Endothelial cell (in vitro differentiated cells): ENCODE data around the gene RBBP8. TPM values are rescaled to one million over a fixed set of nuclear protein-coding genes. Genes with fewer than 3 reads are reported as not detected.
A peak's percentile ranks its signal among the peaks of the same experiment; 100 is the strongest.

Experiments
- DNase-seq: peaks from one replicate; pipeline ENCODE4 v3.0.0; 2021; ENCODE audit warnings: low spot score
- H3K27ac Mint-ChIP-seq: one replicate; pipeline ENCODE4 v1.8.0; 2021; ENCODE audit warnings: mixed read lengths, inconsistent platforms; ENCODE audit not compliant: unreplicated experiment
- H3K27me3 Mint-ChIP-seq: one replicate; pipeline ENCODE4 v1.8.0; 2021; ENCODE audit warnings: mild to moderate bottlenecking, moderate library complexity, mixed read lengths, inconsistent platforms; ENCODE audit not compliant: unreplicated experiment
- H3K36me3 Mint-ChIP-seq: one replicate; pipeline ENCODE4 v1.8.0; 2021; ENCODE audit warnings: mild to moderate bottlenecking, low read depth, mixed read lengths, inconsistent platforms; ENCODE audit not compliant: unreplicated experiment
- H3K4me1 Mint-ChIP-seq: one replicate; pipeline ENCODE4 v1.8.0; 2021; ENCODE audit warnings: mild to moderate bottlenecking, mixed read lengths, inconsistent platforms; ENCODE audit not compliant: unreplicated experiment
- H3K4me3 Mint-ChIP-seq: one replicate; pipeline ENCODE4 v1.8.0; 2021; ENCODE audit warnings: mild to moderate bottlenecking, mixed read lengths, inconsistent platforms; ENCODE audit not compliant: unreplicated experiment
- H3K9me3 Mint-ChIP-seq: one replicate; pipeline ENCODE4 v1.8.0; 2021; ENCODE audit warnings: mixed read lengths, inconsistent platforms; ENCODE audit not compliant: unreplicated experiment
- total RNA-seq: library from RNA; stranded (reverse); fragmentation: NEBNext Ultra II Directional; extraction: Animal tissue kit (Norgen Biotek cat#: 25700); gene quantifications from one replicate; pipeline ENCODE4 v1.2.1, GENCODE V29; 2021; ENCODE audit not compliant: unreplicated experiment
- TF ChIP-seq, protein P1 (sequence below): fragments of 200-600 bp; sonication (generic); IDR thresholded peaks from one replicate; pipeline ENCODE4 v1.5.0; 2021; ENCODE audit warnings: antibody characterized with exemption; ENCODE audit not compliant: unreplicated experiment

The RBBP8 gene
- total RNA-seq, 1 donor from 2014 or later = 27.0 TPM

DNA sequence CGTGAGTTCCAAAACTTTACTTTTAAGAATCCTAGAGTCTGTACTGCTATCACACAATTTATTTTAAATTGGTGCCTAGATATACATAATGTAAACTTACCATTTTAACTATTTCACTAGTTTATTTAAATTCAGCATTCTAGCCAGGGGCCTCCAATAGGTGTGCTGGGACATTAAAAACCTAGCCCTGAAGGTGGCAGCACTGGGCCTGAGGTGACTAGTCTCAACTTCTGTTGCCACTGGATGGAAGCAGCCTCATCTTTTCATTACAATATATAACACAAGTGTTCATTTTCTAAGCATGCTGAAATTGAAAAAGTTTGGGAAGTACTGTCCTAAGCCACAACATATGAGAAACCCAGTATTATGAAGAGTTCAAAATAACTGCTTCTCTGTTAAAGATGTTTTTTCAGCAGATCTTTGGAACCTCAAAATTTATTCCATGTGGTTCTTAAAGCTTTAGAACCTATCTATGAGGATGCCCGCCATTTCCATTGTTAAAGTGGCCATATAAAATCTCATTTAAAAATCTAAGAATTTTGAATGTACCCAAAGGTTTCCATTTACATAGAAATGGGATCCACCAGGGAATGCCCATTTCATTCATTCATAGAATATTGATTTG, 2.9 kb upstream of the RBBP8 start:
- peaks cover 4% of the 10 kb centered on the region for H3K36me3 Mint-ChIP-seq
- peaks cover 3% of the 10 kb centered on the region for H3K27me3 Mint-ChIP-seq
- H3K4me3 Mint-ChIP-seq = no peak overlapping the region
- H3K9me3 Mint-ChIP-seq = no peaks in the 10 kb centered on the region
- DNase-seq = peak; percentile 82
- H3K4me1 Mint-ChIP-seq = peaks cover 18% of the 10 kb centered on the region
- TF ChIP-seq, protein P1, sequence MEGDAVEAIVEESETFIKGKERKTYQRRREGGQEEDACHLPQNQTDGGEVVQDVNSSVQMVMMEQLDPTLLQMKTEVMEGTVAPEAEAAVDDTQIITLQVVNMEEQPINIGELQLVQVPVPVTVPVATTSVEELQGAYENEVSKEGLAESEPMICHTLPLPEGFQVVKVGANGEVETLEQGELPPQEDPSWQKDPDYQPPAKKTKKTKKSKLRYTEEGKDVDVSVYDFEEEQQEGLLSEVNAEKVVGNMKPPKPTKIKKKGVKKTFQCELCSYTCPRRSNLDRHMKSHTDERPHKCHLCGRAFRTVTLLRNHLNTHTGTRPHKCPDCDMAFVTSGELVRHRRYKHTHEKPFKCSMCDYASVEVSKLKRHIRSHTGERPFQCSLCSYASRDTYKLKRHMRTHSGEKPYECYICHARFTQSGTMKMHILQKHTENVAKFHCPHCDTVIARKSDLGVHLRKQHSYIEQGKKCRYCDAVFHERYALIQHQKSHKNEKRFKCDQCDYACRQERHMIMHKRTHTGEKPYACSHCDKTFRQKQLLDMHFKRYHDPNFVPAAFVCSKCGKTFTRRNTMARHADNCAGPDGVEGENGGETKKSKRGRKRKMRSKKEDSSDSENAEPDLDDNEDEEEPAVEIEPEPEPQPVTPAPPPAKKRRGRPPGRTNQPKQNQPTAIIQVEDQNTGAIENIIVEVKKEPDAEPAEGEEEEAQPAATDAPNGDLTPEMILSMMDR = peak; percentile 75
- no peak overlapping the region for H3K27ac Mint-ChIP-seq

DNA sequence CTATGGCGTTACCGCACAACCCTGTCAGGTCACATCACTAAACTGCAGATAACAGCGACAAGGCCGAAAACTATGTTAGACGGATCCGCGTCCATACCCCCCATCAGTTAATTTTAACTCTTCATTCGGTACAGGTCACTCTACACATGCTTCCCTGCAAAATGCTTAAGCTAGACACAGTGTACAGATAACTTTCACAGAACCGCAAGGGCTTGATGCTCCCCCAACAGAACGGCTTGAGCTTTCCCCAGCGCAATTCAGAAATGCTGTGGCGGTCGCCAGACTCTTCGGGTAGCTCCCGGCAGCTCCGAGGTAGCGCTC, 283 bp upstream of the RBBP8 start:
- no peaks in the 10 kb centered on the region for H3K9me3 Mint-ChIP-seq
- H3K36me3 Mint-ChIP-seq = peaks cover 4% of the 10 kb centered on the region
- H3K27me3 Mint-ChIP-seq = peaks cover 3% of the 10 kb centered on the region
- TF ChIP-seq, protein P1 = no peak
- no peak for DNase-seq
- H3K27ac Mint-ChIP-seq = peak overlapping the region; percentile 70
- H3K4me1 Mint-ChIP-seq = peaks cover 21% of the 10 kb centered on the region
- H3K4me3 Mint-ChIP-seq = peak overlapping the region; percentile 93

DNA sequence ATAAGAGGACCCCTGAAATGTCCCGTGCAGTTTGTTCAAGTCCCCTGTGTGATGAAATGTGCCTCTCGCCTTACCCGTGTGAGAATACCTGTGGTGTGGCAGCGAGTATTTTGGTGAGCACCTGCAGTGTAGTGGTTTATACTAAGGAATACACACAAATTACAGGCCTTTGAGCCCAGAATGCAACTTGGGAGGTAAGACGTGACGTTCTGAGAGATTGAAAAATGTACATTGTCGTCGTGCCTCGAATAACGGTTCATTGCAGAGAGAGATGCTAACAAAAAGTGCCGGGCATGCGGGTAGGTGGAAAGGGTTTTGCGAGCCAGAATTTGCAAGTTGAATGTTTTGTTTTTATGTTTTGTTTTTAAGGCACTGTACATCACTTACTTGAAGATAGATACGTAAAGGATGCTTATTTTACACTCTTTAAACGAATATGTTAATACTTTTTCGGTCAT, 867 bp downstream of the RBBP8 start:
- no peaks in the 10 kb centered on the region for H3K9me3 Mint-ChIP-seq
- peak overlapping the region; percentile 98 for H3K4me3 Mint-ChIP-seq
- H3K27ac Mint-ChIP-seq = peak overlapping the region; percentile 34
- peaks cover 10% of the 10 kb centered on the region for H3K36me3 Mint-ChIP-seq
- no peak for DNase-seq
- peaks cover 3% of the 10 kb centered on the region for H3K27me3 Mint-ChIP-seq
- peaks cover 18% of the 10 kb centered on the region for H3K4me1 Mint-ChIP-seq
- TF ChIP-seq, protein P1 = no peak

DNA sequence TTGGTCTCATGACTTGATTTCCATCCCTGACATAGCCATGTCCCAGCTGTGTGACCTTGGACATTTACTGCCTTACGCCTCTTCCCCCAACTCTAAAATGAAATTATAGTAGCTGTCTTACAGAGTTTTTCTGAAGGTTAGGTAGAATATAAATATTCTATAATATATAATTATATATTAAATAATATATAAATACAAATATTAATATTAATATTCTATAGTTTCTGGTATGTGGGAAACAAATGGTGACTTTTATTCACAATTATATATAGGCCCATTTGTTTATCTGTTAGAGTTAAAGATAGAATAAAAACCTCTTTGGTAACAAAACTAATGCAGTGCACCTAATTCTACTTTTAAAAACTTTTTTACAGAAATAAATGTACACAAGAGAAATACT, 1.7 kb downstream of the RBBP8 start:
- Mint-ChIP-seq H3K36me3 (peaks cover 10% of the 10 kb centered on the region), H3K4me1 (peaks cover 18% of the 10 kb centered on the region), H3K4me3 (peak overlapping the region; percentile 80), H3K27ac (peak overlapping the region; percentile 90), H3K9me3 (no peaks in the 10 kb centered on the region), H3K27me3 (peaks cover 2% of the 10 kb centered on the region)
- no peak for DNase-seq
- TF ChIP-seq, protein P1 = no peak

DNA sequence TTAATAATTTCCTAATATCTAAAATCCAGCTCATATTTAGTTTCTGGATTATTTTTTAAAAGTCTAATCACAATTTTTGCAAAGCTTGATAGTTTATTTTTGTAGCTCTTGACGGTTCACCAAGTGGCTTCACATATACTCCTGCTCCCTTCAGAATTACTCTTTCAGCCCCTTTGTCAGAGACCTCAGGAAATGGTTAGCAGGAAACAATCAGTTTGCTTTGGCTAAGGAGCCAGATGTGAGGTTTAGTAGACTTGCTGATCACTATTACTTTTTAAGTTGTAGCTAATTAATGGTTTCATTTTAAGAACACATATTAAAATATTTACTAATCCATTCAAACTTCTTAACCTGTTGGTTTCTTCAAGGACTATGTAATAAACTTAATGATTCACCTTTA, 2.3 kb downstream of the RBBP8 start:
- no peak for DNase-seq
- Mint-ChIP-seq H3K4me1 (peaks cover 18% of the 10 kb centered on the region), H3K9me3 (no peaks in the 10 kb centered on the region), H3K27ac (peak overlapping the region; percentile 90), H3K36me3 (peaks cover 10% of the 10 kb centered on the region), H3K27me3 (peaks cover 2% of the 10 kb centered on the region), H3K4me3 (peak overlapping the region; percentile 80)
- TF ChIP-seq, protein P1 = no peak
